Left lung (tissue), 10 donors: ENCODE results near the gene NMT2. TPM values are rescaled to one million over a fixed set of nuclear protein-coding genes. Genes with fewer than 3 reads are reported as not detected.

Experiments used
- ATAC-seq: fragments of 200-7000 bp; cut with Tn5 transposase; one replicate; pipeline ENCODE4 v1.9.1; 2020; ENCODE audit warnings: moderate library complexity
- DNase-seq, 4 donors: peaks; one replicate each; pipeline ENCODE4 v3.0.0-alpha.2; 2013 to 2020
- H3K27ac ChIP-seq, 2 donors: fragments of 200-600 bp; sonication (generic) in 1 of 2; one replicate each; pipeline versions ENCODE4 v1.5.0 to v1.8.0; 2020 to 2021
- H3K27me3 ChIP-seq, 2 donors: fragments of 200-600 bp; sonication (generic) in 1 of 2; one replicate each; pipeline versions ENCODE4 v1.5.0 to v1.8.0; 2020 to 2021
- H3K36me3 ChIP-seq, 2 donors: fragments of 200-600 bp; sonication (generic) in 1 of 2; one replicate each; pipeline versions ENCODE4 v1.5.0 to v1.8.0; 2020 to 2021
- H3K4me1 ChIP-seq, 2 donors: fragments of 200-600 bp; one replicate each; pipeline ENCODE4 v1.8.0; 2021
- H3K4me3 ChIP-seq, 2 donors: fragments of 200-600 bp; sonication (generic) in 1 of 2; one replicate each; pipeline versions ENCODE4 v1.5.0 to v1.8.0; 2020 to 2021; ENCODE audit warnings: mild to moderate bottlenecking in 1 of 2
- H3K9me3 ChIP-seq, 2 donors: fragments of 200-600 bp; sonication (generic) in 1 of 2; one replicate each; pipeline versions ENCODE4 v1.5.0 to v1.8.0; 2020 to 2021
- CTCF ChIP-seq, 2 donors: fragments of 200-600 bp; sonication (generic) in 1 of 2; IDR thresholded peaks; one replicate each; pipeline versions ENCODE4 v1.5.0 to v1.8.0; 2021; ENCODE audit warnings: antibody characterized with exemption in 2 of 2
- intact Hi-C, 2 donors: fragments of 100-400 bp; cut with DNase I; formaldehyde crosslinking; loops; one replicate each; pipeline versions ENCODE4 v1.11.2 to v1.14.2; 2022
- polyA plus RNA-seq, 6 donors: library from polyadenylated mRNA; unstranded; fragments of 120-200 nt; gene quantifications; one replicate each; pipeline ENCODE4 v1.2.1, GENCODE V29; 2013; ENCODE audit not compliant: insufficient read length in 6 of 6
- total RNA-seq, 2 donors: library from RNA; stranded (reverse); fragmentation: NEBNext Ultra II Directional; extraction: Animal tissue kit (Norgen Biotek cat#: 25700); gene quantifications; one replicate each; pipeline ENCODE4 v1.2.1, GENCODE V29; 2021
- donor health status: DM: no; HTN: yes; CAD: no.
- donor health status: DM: no; HTN: no; CAD: no.

The NMT2 gene
- total and polyA plus RNA-seq, 8 donors, result 9.2 to 38.5 (median 34.7) TPM

- no peak overlapping the region for H3K4me3 ChIP-seq
- peaks cover 9 to 19% of the 10 kb centered on the region in 2 donors for H3K4me1 ChIP-seq
- peaks cover 0 to 9% of the 10 kb centered on the region in 2 donors for H3K27me3 ChIP-seq
- H3K36me3 ChIP-seq, result no peaks in the 10 kb centered on the region
- H3K9me3 ChIP-seq, result no peaks in the 10 kb centered on the region
- ATAC-seq, result no peak
- intact Hi-C loops, result no loop called here
- no peak for TF ChIP-seq CTCF (IDR thresholded peaks at IDR 0.05)
- no peak for DNase-seq
- H3K27ac ChIP-seq, result no peak overlapping the region
Measured at GRCh38 chr10:15172306-15172840, 3.9 kb upstream of the NMT2 start.

- peak overlapping the region in 1 of 2 donors; percentile 53 for H3K27ac ChIP-seq
- H3K4me1 ChIP-seq, result peaks cover 10 to 27% of the 10 kb centered on the region in 2 donors
- H3K36me3 ChIP-seq, result no peaks in the 10 kb centered on the region
- H3K4me3 ChIP-seq, result no peak overlapping the region
- no peak for TF ChIP-seq CTCF (IDR thresholded peaks at IDR 0.05)
- no peaks in the 10 kb centered on the region for H3K9me3 ChIP-seq
- ATAC-seq (no peak), DNase-seq (peak in 2 of 4 donors; percentile 18 to 34)
- H3K27me3 ChIP-seq, result peaks cover 0 to 18% of the 10 kb centered on the region in 2 donors
- intact Hi-C loops, result no loop called here
Measured at GRCh38 chr10:15169555-15170401, 1.3 kb upstream of the NMT2 start.

DNA sequence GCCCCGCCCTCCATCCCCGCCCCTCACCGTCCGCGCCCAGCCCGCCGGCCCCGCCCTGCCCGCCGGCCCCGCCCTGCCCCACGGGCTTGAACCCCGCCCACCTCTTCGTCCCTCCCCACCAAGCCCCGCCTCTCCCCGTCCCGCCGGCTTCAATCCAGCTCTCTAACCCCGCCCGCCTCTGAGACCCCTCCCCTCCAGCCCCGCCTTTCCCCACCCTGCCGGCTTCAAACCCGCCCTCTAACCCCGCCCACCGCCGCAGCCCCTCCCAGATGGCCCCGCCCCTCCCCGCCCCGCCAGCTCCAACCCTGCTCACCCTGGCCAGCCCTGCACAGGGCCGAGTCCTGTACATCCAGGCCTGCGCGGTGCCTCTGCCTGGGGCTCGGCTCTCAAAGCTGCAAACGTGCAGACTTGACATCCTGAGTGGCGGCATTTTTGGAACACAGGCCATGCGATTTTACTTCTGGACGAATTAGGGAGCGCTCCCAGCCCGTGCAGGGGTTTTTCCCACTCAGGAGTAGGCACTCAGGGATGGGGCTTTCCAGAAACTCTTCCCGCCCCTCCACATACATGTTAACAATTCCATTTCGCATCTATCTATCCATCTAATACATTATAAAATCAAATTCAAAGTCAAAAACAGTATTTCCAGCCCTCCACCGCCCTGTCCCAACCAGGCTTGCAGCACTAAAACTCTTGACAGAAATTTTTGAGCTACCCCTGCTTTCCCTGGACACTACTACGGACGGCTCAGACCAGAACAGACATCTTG lies 477 bp upstream of the NMT2 start:
- Histone ChIP-seq H3K4me3 (peak overlapping the region in 1 of 2 donors; percentile 83), H3K4me1 (peaks cover 10 to 27% of the 10 kb centered on the region in 2 donors), H3K36me3 (no peaks in the 10 kb centered on the region), H3K27me3 (peaks cover 0 to 18% of the 10 kb centered on the region in 2 donors), H3K27ac (peak overlapping the region in 1 of 2 donors; percentile 53), H3K9me3 (no peaks in the 10 kb centered on the region)
- DNase-seq, result peak; percentile 88 to 98 (median 97)
- ATAC-seq, result peak; percentile 92
- intact Hi-C loops, result no loop called here
- no peak for TF ChIP-seq CTCF (IDR thresholded peaks at IDR 0.05)

DNA sequence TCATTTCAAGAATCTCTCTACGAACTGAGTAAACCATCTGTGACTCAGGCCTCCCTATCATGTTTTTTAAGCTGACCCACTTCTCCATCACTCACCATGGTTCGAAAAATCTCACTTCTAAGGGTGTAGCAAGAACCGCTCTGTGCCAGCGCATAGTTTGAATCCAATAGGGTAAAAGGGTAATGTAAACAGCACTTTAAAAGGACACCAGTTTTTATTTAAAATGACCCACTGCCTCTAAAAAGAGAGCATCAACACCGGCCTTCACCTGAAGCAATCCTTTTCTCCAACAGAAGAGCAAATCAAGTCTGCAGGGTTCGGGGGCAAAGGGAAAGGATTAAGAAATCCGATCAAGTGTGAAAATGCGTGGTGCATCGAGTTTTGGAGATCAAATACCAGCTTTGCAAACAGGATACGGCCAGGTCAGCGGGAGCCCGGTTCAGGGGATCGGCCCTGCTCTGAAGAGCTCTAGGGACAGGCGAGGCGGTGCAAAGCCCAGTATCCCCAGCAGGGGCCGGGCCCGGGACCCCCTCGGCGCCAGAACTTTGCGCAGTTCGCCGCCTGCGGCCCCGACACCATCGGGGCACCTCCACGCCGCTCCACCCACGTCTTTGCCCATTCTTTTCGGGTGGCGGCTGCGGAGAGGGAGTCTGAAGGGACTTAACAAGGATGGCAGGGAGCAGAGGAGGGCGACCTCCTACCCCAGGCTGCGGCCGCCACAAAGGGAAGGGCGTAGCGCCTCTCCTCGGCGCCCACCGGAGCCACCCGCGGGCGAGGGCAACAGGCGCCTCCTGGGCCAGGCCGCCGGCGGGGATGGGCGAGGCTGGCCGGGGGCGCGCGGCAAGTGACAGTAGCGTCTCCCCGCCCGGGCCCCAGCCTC lies 842 bp downstream of the NMT2 start:
- no peaks in the 10 kb centered on the region for H3K36me3 ChIP-seq
- H3K4me1 ChIP-seq, result peaks cover 10 to 31% of the 10 kb centered on the region in 2 donors
- TF ChIP-seq CTCF (IDR thresholded peaks at IDR 0.05), result peak; percentile 33 to 50
- ATAC-seq (peak; percentile 38), DNase-seq (peak in 3 of 4 donors; percentile 44 to 68 (median 51))
- intact Hi-C loops, result no loop called here
- H3K27me3 ChIP-seq, result peaks cover 0 to 18% of the 10 kb centered on the region in 2 donors
- H3K27ac ChIP-seq, result peak overlapping the region; percentile 80 to 83
- H3K9me3 ChIP-seq, result no peaks in the 10 kb centered on the region
- peak overlapping the region; percentile 83 to 93 for H3K4me3 ChIP-seq
